RWPE1 (cell line): ENCODE results near the gene RCBTB2.

Experiments
- CTCF ChIA-PET: fragments of 350-600 bp; sonication (Branson Sonifier 250); formaldehyde crosslinking; extraction: SDS; loops from one replicate; lab custom pipeline; 2021; lab: Yijun Ruan, JAX
- POLR2A ChIA-PET: fragments of 400-600 bp; formaldehyde crosslinking; extraction: SDS; loops from one replicate; lab custom pipeline; 2020; ENCODE audit warnings: antibody characterized with exemption; ENCODE audit not compliant: low non-redundant PET; lab: Yijun Ruan, JAX
- DNase-seq: peaks from one replicate; pipeline ENCODE4 v3.0.0; 2012; ENCODE audit warnings: low spot score
- H3K27ac ChIP-seq: fragments of 450-650 bp; 2 replicates; pipeline ENCODE4 v1.5.1; 2017
- TF ChIP-seq, protein P1 (sequence below): fragments of 450-650 bp; conservative IDR thresholded peaks from 2 replicates; pipeline ENCODE4 v1.5.1; 2017; ENCODE audit warnings: low read depth, mild to moderate bottlenecking

Gene RCBTB2

DNA sequence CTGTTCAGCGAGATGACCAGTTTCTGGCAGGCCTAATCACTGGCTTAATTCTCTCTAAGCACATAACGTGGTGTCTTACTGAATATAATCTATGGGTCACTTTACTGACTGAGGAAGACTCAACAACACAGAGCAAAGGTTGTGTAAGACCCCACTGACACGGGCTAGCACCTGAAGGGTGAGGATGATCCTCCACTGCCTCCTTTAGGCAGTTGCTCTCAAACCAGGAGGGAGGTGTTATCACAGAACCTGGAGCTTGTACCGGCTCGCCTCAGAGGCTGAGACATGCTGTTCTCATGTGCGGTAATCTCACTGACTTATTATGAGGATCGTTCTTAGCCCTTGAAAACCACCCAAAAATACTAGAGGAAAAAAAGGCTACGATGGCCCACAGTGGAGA, 28.3 kb downstream of the RCBTB2 start:
- ChIA-PET POLR2A (no interaction called here), CTCF (interaction anchor here (0.7 kb wide), 1 partner anchor 22 kb away, joined by 5 read pairs; no protein-coding TSS in a partner anchor)
- peak overlapping the region; percentile 38; the same call in 1 of the 2 replicates for H3K27ac ChIP-seq
- TF ChIP-seq, protein P1, sequence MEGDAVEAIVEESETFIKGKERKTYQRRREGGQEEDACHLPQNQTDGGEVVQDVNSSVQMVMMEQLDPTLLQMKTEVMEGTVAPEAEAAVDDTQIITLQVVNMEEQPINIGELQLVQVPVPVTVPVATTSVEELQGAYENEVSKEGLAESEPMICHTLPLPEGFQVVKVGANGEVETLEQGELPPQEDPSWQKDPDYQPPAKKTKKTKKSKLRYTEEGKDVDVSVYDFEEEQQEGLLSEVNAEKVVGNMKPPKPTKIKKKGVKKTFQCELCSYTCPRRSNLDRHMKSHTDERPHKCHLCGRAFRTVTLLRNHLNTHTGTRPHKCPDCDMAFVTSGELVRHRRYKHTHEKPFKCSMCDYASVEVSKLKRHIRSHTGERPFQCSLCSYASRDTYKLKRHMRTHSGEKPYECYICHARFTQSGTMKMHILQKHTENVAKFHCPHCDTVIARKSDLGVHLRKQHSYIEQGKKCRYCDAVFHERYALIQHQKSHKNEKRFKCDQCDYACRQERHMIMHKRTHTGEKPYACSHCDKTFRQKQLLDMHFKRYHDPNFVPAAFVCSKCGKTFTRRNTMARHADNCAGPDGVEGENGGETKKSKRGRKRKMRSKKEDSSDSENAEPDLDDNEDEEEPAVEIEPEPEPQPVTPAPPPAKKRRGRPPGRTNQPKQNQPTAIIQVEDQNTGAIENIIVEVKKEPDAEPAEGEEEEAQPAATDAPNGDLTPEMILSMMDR = no peak
- no peak for DNase-seq

DNA sequence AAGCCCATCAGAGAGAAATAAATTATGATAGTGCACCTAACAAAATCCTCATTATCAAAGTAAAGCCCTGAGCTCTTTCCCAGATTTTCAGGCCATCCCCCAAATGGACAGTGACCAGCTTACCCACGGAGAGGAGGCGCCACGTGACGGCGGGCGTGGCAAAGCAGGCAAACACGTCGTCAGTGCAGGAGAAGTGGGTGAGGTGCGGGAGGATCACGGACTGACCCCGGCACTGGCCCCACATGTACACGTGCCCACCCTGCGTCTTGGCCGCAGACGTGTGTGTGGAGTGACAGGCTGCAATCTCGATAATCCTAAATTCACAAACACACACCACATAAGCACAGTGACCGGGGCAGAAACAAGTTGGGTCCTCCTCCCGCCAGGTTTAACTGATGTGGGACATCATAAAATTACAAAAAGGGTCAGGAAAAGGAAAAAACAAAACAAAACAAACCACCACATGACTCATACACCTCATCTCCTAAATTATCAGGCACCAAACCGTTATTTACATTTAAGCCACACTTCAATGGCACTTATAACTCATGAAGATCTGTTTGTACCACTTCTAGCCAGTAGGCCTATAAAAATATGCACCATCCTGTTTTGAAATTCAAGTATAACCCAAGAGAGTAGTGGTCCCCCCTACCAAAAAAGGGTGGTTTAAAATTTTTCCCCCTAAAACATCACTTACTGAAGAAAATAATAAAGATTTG, 30.1 kb downstream of the RCBTB2 start:
- H3K27ac ChIP-seq = no peak overlapping the region; the same call in 1 of the 2 replicates
- ChIA-PET CTCF (no interaction called here), POLR2A (no interaction called here)
- TF ChIP-seq, protein P1 = no peak
- no peak for DNase-seq

DNA sequence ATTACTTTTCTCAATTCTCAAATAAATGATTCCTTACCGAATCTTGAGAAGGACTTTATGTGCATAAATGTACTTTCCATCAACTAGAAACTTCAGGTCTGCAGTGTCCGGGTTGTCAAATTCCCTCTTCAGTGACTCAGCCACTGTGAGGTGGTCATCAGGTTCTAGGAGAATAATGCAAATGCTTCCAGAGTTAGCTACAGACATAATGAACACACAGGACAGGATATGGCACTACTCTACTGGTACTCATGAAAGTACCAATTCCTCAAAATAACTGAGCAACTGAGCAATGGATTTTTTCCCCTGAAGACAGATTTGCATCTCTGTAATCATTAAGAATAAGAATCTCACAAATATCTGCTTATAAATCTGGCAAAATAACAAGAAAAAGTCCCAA, 31.2 kb downstream of the RCBTB2 start:
- DNase-seq = no peak
- TF ChIP-seq, protein P1 = no peak
- POLR2A ChIA-PET = no interaction called here
- CTCF ChIA-PET = no interaction called here
- peak overlapping the region; percentile 91 for H3K27ac ChIP-seq

DNA sequence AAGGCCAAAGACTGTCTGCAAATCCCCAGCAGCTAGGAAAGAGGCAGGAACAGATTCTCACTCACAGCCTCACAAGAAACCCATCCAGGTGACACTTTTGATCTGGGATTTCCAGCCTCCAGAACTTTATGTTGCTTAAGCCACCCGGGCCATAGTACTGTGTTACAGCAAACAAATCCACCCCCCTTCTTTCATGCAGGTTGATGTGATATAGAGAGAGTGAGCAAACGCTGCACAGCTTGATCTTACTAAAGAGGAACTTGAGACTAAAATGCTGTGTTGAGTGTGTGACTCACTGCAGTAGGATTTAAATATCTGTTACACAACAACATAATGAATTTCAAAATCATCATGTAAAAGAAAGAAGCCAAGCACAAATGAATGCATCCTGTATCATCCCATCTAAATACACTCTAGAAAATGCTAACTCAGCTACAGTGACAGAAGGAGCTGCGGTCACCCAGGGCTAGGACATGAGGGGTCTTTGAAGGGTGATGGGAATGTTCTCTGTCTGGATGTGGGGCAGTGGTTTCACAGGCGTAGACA, 32.2 kb downstream of the RCBTB2 start:
- ChIA-PET CTCF (no interaction called here), POLR2A (no interaction called here)
- TF ChIP-seq, protein P1 = no peak
- peak; percentile 61 for DNase-seq
- H3K27ac ChIP-seq = peak overlapping the region; percentile 91

DNA sequence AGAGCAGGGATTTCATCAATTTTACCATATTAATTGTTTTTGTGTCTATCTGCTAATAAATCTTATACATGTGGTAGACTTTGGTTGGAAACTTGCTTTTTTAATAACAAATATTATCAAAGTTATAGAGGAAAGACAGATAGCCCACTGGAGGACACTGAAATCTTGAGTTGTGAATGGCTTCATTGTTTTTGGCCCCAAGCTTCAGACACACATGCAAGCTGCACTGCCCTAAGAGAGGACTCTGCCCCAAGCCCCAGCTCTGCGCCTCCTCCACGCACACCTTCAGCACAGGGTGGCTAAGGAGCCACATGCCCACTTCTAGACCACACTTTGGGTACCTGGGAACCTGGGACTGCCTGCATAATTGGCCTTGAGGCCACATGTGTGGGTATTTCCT, 35.2 kb downstream of the RCBTB2 start:
- no peak overlapping the region for H3K27ac ChIP-seq
- ChIA-PET POLR2A (no interaction called here), CTCF (no interaction called here)
- TF ChIP-seq, protein P1 = no peak
- DNase-seq = no peak

DNA sequence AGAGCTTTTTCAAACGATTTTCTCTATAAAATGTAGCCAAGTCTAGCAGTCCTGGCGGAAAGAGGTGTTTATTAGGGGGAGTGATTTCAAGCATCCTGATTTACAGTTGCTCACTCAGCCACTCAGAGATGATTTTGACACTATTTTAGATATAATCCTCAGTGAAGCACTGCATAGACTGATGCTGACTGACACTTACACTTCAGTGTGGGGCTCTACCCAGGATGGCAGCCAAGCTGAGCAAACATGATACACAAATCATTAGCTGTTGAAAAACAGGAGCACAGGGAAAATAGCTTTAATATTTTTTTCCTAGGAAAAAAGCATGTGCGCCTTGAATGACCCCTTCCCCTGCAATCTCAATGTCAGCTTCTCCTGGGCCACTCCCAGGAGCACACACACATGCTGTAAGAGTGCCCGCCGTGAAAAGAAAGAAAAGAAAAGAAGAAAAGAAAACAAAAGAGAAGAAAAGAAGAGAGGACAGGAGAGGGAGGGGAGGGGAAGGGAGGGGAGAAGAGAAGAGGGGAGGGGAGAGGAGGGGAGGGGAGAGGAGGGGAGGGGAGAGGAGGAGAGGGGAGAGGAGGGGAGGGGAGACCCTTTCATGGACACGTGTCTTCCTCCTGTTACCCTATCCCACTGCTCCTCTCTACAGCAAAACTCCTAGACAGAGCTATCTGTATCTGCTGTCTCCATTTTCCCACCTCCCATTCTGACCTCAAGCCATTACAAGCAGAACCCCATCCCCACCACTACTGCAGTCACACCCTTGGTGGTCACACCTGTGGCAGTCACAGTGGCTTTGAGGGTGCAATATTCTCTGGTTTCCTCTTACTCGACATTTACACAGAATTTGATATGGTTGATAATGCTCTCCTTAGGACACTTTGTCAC, 36.4 kb downstream of the RCBTB2 start:
- ChIA-PET CTCF (interaction anchor here (0.6 kb wide), 1 partner anchor 38 kb away, joined by 3 read pairs; no protein-coding TSS in a partner anchor), POLR2A (no interaction called here)
- TF ChIP-seq, protein P1 = no peak
- no peak for DNase-seq
- no peak overlapping the region for H3K27ac ChIP-seq
